Measurements from ENCODE around the gene HABP2. TPM values are rescaled to one million over a fixed set of nuclear protein-coding genes. Genes with fewer than 3 reads are reported as not detected.

The HABP2 gene
- total RNA-seq, 1 donor from 2014 or later, result under 0.01 TPM

GRCh38 chr10:113609704-113610108 is 56.9 kb downstream of the HABP2 start:
- Histone ChIP-seq H3K4me3 (ENCODE audit: low read length in 3 of 3) (no peak overlapping the region), H3K36me3 (ENCODE audit: control insufficient read depth in 3 of 3, insufficient read depth in 3 of 3, low read length in 3 of 3) (peaks cover 63 to 79% (median 63%) of the 10 kb centered on the region in 3 donors), H3K4me1 (ENCODE audit: control insufficient read depth in 3 of 3, insufficient read depth in 3 of 3, low read length in 3 of 3) (peaks cover 44 to 61% (median 51%) of the 10 kb centered on the region in 3 donors), H3K27ac (ENCODE audit: low read depth, low read length) (no peak overlapping the region), H3K27me3 (ENCODE audit: control insufficient read depth in 3 of 3, insufficient read depth in 3 of 3, low read length in 3 of 3) (no peaks in the 10 kb centered on the region), H3K9me3 (ENCODE audit: control insufficient read depth in 3 of 3, low read length in 3 of 3) (no peaks in the 10 kb centered on the region), H3K9ac (ENCODE audit: low read depth in 1 of 3, low read length in 3 of 3) (no peak overlapping the region)

GRCh38 chr10:113610631-113611601 is 58.1 kb downstream of the HABP2 start:
- H3K27me3 ChIP-seq (ENCODE audit: control insufficient read depth in 3 of 3, insufficient read depth in 3 of 3, low read length in 3 of 3), result no peaks in the 10 kb centered on the region
- peak overlapping the region; percentile 33 for H3K27ac ChIP-seq (ENCODE audit: low read depth, low read length)
- peaks cover 49 to 60% (median 56%) of the 10 kb centered on the region in 3 donors for H3K4me1 ChIP-seq (ENCODE audit: control insufficient read depth in 3 of 3, insufficient read depth in 3 of 3, low read length in 3 of 3)
- H3K9me3 ChIP-seq (ENCODE audit: control insufficient read depth in 3 of 3, low read length in 3 of 3), result no peaks in the 10 kb centered on the region
- peak overlapping the region in 1 of 3 donors; percentile 63 for H3K9ac ChIP-seq (ENCODE audit: low read depth in 1 of 3, low read length in 3 of 3)
- H3K36me3 ChIP-seq (ENCODE audit: control insufficient read depth in 3 of 3, insufficient read depth in 3 of 3, low read length in 3 of 3), result peaks cover 64 to 79% (median 64%) of the 10 kb centered on the region in 3 donors
- no peak overlapping the region for H3K4me3 ChIP-seq (ENCODE audit: low read length in 3 of 3)

GRCh38 chr10:113612154-113612553 is 59.3 kb downstream of the HABP2 start:
- no peak overlapping the region for H3K9ac ChIP-seq (ENCODE audit: low read depth in 1 of 3, low read length in 3 of 3)
- peaks cover 0 to 7% (median 0%) of the 10 kb centered on the region in 3 donors for H3K27me3 ChIP-seq (ENCODE audit: control insufficient read depth in 3 of 3, insufficient read depth in 3 of 3, low read length in 3 of 3)
- no peaks in the 10 kb centered on the region for H3K9me3 ChIP-seq (ENCODE audit: control insufficient read depth in 3 of 3, low read length in 3 of 3)
- no peak overlapping the region for H3K27ac ChIP-seq (ENCODE audit: low read depth, low read length)
- peaks cover 59 to 62% (median 61%) of the 10 kb centered on the region in 3 donors for H3K4me1 ChIP-seq (ENCODE audit: control insufficient read depth in 3 of 3, insufficient read depth in 3 of 3, low read length in 3 of 3)
- peaks cover 66 to 79% (median 66%) of the 10 kb centered on the region in 3 donors for H3K36me3 ChIP-seq (ENCODE audit: control insufficient read depth in 3 of 3, insufficient read depth in 3 of 3, low read length in 3 of 3)
- H3K4me3 ChIP-seq (ENCODE audit: low read length in 3 of 3), result no peak overlapping the region

GRCh38 chr10:113613427-113613826 is 60.6 kb downstream of the HABP2 start:
- Histone ChIP-seq H3K9me3 (ENCODE audit: control insufficient read depth in 3 of 3, low read length in 3 of 3) (no peaks in the 10 kb centered on the region), H3K4me1 (ENCODE audit: control insufficient read depth in 3 of 3, insufficient read depth in 3 of 3, low read length in 3 of 3) (peaks cover 66 to 71% (median 66%) of the 10 kb centered on the region in 3 donors), H3K36me3 (ENCODE audit: control insufficient read depth in 3 of 3, insufficient read depth in 3 of 3, low read length in 3 of 3) (peaks cover 58 to 72% (median 62%) of the 10 kb centered on the region in 3 donors), H3K4me3 (ENCODE audit: low read length in 3 of 3) (peak overlapping the region in 1 of 3 donors; percentile 19), H3K27me3 (ENCODE audit: control insufficient read depth in 3 of 3, insufficient read depth in 3 of 3, low read length in 3 of 3) (peaks cover 0 to 10% (median 0%) of the 10 kb centered on the region in 3 donors), H3K27ac (ENCODE audit: low read depth, low read length) (peak overlapping the region; percentile 41), H3K9ac (ENCODE audit: low read depth in 1 of 3, low read length in 3 of 3) (peak overlapping the region in 1 of 3 donors; percentile 35)

GRCh38 chr10:113613977-113614690 is 61.3 kb downstream of the HABP2 start:
- peak overlapping the region; percentile 41 for H3K27ac ChIP-seq (ENCODE audit: low read depth, low read length)
- peaks cover 0 to 10% (median 0%) of the 10 kb centered on the region in 3 donors for H3K27me3 ChIP-seq (ENCODE audit: control insufficient read depth in 3 of 3, insufficient read depth in 3 of 3, low read length in 3 of 3)
- no peak overlapping the region for H3K4me3 ChIP-seq (ENCODE audit: low read length in 3 of 3)
- H3K9me3 ChIP-seq (ENCODE audit: control insufficient read depth in 3 of 3, low read length in 3 of 3), result no peaks in the 10 kb centered on the region
- peaks cover 57 to 71% (median 62%) of the 10 kb centered on the region in 3 donors for H3K36me3 ChIP-seq (ENCODE audit: control insufficient read depth in 3 of 3, insufficient read depth in 3 of 3, low read length in 3 of 3)
- H3K9ac ChIP-seq (ENCODE audit: low read depth in 1 of 3, low read length in 3 of 3), result no peak overlapping the region
- peaks cover 73 to 78% (median 73%) of the 10 kb centered on the region in 3 donors for H3K4me1 ChIP-seq (ENCODE audit: control insufficient read depth in 3 of 3, insufficient read depth in 3 of 3, low read length in 3 of 3)

GRCh38 chr10:113616244-113617074 is 63.6 kb downstream of the HABP2 start:
- H3K4me3 ChIP-seq (ENCODE audit: low read length in 3 of 3), result no peak overlapping the region
- H3K9ac ChIP-seq (ENCODE audit: low read depth in 1 of 3, low read length in 3 of 3), result peak overlapping the region in 1 of 3 donors; percentile 16
- peaks cover 75 to 89% (median 84%) of the 10 kb centered on the region in 3 donors for H3K4me1 ChIP-seq (ENCODE audit: control insufficient read depth in 3 of 3, insufficient read depth in 3 of 3, low read length in 3 of 3)
- H3K9me3 ChIP-seq (ENCODE audit: control insufficient read depth in 3 of 3, low read length in 3 of 3), result no peaks in the 10 kb centered on the region
- peaks cover 0 to 14% (median 0%) of the 10 kb centered on the region in 3 donors for H3K27me3 ChIP-seq (ENCODE audit: control insufficient read depth in 3 of 3, insufficient read depth in 3 of 3, low read length in 3 of 3)
- peaks cover 60 to 73% (median 64%) of the 10 kb centered on the region in 3 donors for H3K36me3 ChIP-seq (ENCODE audit: control insufficient read depth in 3 of 3, insufficient read depth in 3 of 3, low read length in 3 of 3)
- peak overlapping the region; percentile 14 for H3K27ac ChIP-seq (ENCODE audit: low read depth, low read length)

GRCh38 chr10:113617086-113617485 is 64.2 kb downstream of the HABP2 start:
- peak overlapping the region in 1 of 3 donors; percentile 16 for H3K9ac ChIP-seq (ENCODE audit: low read depth in 1 of 3, low read length in 3 of 3)
- H3K4me3 ChIP-seq (ENCODE audit: low read length in 3 of 3), result no peak overlapping the region
- no peaks in the 10 kb centered on the region for H3K9me3 ChIP-seq (ENCODE audit: control insufficient read depth in 3 of 3, low read length in 3 of 3)
- peak overlapping the region; percentile 14 for H3K27ac ChIP-seq (ENCODE audit: low read depth, low read length)
- H3K4me1 ChIP-seq (ENCODE audit: control insufficient read depth in 3 of 3, insufficient read depth in 3 of 3, low read length in 3 of 3), result peaks cover 69 to 88% (median 83%) of the 10 kb centered on the region in 3 donors
- peaks cover 0 to 14% (median 0%) of the 10 kb centered on the region in 3 donors for H3K27me3 ChIP-seq (ENCODE audit: control insufficient read depth in 3 of 3, insufficient read depth in 3 of 3, low read length in 3 of 3)
- H3K36me3 ChIP-seq (ENCODE audit: control insufficient read depth in 3 of 3, insufficient read depth in 3 of 3, low read length in 3 of 3), result peaks cover 63 to 76% (median 66%) of the 10 kb centered on the region in 3 donors

GRCh38 chr10:113618338-113618737 is 65.5 kb downstream of the HABP2 start:
- Histone ChIP-seq H3K4me3 (ENCODE audit: low read length in 3 of 3) (no peak overlapping the region), H3K27ac (ENCODE audit: low read depth, low read length) (peak overlapping the region; percentile 75)

GRCh38 chr10:113619401-113619800 is 66.5 kb downstream of the HABP2 start:
- no peaks in the 10 kb centered on the region for H3K9me3 ChIP-seq (ENCODE audit: control insufficient read depth in 3 of 3, low read length in 3 of 3)
- H3K4me1 ChIP-seq (ENCODE audit: control insufficient read depth in 3 of 3, insufficient read depth in 3 of 3, low read length in 3 of 3), result peaks cover 57 to 83% (median 74%) of the 10 kb centered on the region in 3 donors
- peaks cover 0 to 14% (median 0%) of the 10 kb centered on the region in 3 donors for H3K27me3 ChIP-seq (ENCODE audit: control insufficient read depth in 3 of 3, insufficient read depth in 3 of 3, low read length in 3 of 3)
- H3K4me3 ChIP-seq (ENCODE audit: low read length in 3 of 3), result no peak overlapping the region
- peak overlapping the region in 1 of 3 donors; percentile 55 for H3K9ac ChIP-seq (ENCODE audit: low read depth in 1 of 3, low read length in 3 of 3)
- H3K36me3 ChIP-seq (ENCODE audit: control insufficient read depth in 3 of 3, insufficient read depth in 3 of 3, low read length in 3 of 3), result peaks cover 63 to 78% (median 70%) of the 10 kb centered on the region in 3 donors
- peak overlapping the region; percentile 75 for H3K27ac ChIP-seq (ENCODE audit: low read depth, low read length)

More at GRCh38 chr10:113618338-113618737, 65.5 kb downstream of the HABP2 start:
- Histone ChIP-seq H3K9me3 (ENCODE audit: control insufficient read depth in 3 of 3, low read length in 3 of 3) (no peaks in the 10 kb centered on the region), H3K4me1 (ENCODE audit: control insufficient read depth in 3 of 3, insufficient read depth in 3 of 3, low read length in 3 of 3) (peaks cover 65 to 85% (median 74%) of the 10 kb centered on the region in 3 donors), H3K36me3 (ENCODE audit: control insufficient read depth in 3 of 3, insufficient read depth in 3 of 3, low read length in 3 of 3) (peaks cover 65 to 78% (median 69%) of the 10 kb centered on the region in 3 donors), H3K9ac (ENCODE audit: low read depth in 1 of 3, low read length in 3 of 3) (no peak overlapping the region), H3K27me3 (ENCODE audit: control insufficient read depth in 3 of 3, insufficient read depth in 3 of 3, low read length in 3 of 3) (peaks cover 0 to 14% (median 0%) of the 10 kb centered on the region in 3 donors)

All from skeletal muscle tissue (tissue), 4 donors.